ENCODE data around the gene LKAAEAR1.

The LKAAEAR1 gene

DNA sequence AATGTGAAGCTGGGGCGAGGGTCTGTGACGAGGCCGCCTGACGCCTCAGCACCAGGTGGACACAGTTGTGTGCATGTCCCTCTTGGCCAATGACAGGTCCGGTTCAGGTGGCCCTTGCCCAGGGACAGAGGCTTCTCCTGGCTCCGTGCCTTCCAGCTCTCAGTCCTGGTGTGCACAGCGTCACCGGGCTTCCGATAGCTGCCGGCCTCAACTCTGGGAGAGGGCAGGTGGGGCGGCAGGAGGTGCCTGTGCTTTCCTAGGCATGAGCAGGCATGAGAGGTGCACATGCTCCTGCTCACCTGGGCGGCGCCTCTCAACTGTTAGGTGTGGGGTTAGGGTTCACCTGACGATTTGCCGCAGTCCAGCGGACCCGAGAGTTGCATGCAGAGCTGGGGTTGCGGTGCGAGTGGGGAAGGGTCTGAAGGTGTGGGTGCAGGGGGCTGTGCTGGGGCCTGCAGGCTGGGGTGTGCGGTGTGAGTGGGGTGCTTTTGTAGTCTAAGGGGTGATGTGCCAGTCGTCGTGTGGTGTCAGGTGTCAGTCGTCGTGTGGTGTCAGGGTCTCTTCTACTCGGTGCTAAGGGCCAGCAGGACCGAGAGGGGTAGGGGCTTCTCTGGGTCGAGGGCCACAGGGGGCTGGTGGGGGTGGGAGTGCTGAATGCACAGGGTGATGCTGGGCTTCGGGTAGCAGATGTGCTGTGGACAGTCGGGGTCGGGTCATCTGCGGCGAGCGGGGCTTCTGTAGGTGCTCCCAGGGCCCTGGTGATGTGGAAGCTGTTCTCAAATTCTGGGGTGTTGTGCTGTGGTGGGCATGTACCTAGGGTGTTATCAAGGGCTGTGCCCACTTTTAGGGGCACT is 31.0 kb downstream of the LKAAEAR1 start:
- DNase-seq (ENCODE audit: low read depth in 1 of 2, low spot score in 1 of 2) = no peak

DNA sequence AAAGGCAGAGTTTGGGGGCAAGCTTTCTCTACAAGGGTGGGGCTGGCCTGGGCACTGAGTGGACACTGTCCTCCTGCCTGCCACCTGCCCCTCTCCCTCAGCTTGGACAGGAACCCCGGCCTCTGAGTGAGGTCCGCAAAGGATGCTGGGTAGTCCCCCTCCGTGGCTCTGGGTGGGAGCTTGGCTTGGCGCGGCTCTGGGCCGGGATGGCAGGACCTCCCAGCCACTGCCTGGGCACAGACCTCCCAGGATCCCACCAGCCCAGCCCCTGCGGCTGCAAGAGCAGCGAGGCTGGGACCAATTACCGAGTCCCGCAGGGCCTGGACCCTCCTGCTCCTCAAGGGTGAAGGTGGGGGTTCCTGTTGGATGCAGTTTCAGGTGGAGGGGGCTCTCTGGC is 31.9 kb downstream of the LKAAEAR1 start:
- no peak for DNase-seq (ENCODE audit: low read depth in 1 of 2, low spot score in 1 of 2)

DNA sequence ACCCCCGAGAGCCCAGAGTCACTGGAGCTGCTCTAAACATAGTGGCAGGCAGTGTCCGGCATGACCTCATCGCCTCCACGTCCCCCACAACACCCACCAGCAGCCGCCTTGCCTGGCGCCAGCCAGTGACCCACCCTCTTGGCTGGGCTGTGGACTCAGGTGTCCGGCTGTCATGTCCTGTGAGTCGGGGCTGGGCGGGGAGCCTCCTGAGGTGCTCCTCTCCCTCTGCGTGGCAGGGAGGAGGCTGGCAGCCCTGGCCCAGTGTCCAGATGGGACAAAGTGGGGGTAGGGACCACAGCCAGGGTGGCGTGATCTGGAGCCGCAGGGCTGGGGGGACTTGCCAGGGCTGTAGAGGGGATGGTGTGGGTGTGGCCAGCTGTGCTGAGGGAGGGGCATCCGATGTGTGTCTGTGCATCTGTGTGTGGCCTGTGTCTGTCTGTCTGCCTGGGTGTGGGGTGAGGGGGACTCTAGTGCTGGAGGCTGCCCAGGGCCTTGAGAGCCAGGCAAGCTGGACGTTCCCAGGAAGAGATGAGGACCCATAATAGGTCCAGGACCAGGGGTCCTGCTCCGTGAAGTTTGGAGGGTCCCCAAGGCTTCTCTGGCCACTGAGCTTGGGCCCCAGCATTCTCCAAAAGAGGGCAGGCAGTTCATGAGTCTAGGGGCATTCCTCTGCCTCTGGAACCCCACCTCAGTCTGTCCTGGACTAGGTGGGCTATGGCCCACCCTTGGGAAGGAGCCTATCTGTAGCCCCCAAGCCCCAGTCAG is 32.5 kb downstream of the LKAAEAR1 start:
- no peak for DNase-seq (ENCODE audit: low read depth in 1 of 2, low spot score in 1 of 2)

DNA sequence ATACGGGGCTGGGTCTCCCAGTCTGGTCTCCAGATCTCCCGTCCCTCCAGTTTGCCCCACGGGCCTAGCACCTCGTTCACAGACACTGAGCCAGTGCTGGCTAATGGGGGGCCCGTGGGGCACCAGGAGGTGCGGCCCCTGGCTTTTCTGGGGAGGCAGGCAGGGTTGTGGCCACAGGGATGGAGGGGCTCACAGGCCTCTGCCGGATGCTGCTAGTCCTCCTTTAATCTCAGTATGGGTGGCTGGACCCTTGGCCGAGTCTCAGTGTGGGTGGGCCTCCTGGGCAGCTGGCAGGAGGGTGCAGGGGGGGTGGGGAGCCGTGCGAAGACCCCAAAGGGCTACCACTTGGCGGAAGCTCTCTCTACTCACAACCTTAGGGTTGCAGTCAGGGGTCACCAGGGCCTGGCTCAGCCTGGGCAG is 33.2 kb downstream of the LKAAEAR1 start:
- DNase-seq (ENCODE audit: low read depth in 1 of 2, low spot score in 1 of 2) = no peak

DNA sequence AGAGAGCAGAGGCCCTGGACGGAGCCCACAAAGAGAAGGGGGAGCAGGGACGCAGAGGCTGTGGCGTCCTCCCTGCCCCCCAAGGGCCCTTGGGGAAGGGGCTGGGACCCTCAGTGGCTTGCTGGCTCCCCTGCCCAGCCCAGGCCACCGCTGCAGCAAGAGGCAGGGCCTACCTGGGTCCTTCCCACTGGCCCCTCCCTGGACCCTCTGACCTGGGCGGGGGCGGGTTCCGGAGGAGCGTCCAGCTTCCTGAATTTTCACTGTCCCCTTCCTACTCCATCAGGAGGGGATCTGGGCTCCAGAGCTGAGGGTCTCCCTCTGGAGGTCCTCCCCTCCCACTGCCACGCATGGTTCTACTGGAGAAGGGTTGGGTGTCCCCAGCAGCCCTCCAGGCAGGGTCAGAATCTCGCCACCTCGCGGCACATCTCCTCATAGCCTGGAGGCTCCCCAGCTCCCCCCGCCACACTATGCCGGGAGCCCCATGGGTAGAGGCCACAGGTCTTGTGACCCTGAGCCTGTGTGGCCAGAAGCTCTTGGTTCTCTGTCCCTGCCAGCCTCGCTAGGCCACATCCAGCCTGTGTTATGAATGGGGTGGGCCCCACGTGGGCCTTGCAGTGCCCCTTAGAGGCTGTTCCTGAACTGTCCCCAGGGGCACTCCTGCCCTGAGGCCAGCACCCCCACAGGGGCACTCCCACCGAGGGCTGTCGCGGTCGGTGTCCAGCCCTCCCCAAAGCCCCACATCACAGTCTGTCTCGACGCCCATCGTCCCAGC is 33.8 kb downstream of the LKAAEAR1 start:
- no peak for DNase-seq (ENCODE audit: low read depth in 1 of 2, low spot score in 1 of 2)

DNA sequence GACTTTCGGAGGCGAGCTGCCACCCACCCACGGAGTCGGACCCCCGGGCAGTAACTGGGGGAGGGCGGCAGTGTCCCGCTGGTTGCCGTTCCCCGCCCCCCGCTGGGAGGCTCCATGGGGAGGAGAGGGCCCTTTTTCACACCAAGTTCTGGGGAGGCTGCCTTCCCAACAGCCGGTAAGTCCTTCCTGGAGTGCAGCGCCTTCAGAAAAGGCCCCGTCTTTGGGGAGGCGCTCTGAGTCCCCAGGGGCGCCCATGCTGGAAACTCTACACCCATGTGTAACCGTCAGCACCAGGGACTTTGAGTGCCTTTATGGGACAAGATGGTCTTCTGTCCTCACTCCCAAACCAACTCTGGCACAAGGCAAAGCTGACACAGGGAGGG is 34.3 kb downstream of the LKAAEAR1 start:
- DNase-seq (ENCODE audit: low read depth in 1 of 2, low spot score in 1 of 2) = no peak

DNA sequence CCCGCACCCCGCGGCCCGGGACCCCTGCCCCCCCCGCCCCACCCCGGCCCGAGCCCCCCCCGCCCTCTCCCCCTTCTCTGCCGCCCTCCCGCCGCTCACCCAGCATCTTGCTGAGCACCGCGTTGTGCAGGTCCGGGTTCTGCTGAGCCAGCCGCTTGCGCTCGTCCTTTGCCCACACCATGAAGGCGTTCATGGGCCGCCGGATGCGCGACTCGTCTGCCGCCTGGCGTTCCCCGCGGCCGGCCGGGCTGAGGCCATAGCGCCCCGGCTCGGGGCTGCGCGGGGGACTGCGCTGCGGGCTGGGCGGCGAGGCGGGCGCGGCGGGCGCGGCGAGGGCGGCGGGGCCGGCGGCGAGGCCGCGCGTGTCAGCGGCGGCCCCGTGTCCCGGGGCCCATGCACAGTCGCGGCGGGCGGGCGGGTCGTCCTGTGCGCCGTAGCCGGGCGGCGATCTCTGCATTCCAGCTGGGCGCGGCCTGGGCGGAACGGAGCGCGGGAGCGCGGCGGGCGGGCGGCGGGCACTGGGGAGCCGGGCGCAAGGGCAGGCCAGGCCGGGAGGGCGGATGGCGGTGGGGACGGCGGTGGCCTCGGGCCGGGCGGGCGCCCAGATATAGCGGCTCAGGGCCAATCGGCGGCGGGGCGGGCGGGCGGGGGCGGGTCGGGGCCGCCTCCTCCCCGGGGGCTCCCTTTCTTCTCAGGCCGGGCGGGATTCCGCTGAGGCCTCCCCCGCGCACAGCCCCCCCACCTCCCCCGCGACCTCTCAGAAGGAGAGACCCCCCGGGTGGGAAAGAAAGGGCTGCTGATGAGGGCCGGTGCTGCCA is 34.9 kb downstream of the LKAAEAR1 start, which contains the start of gene SOX18:
SOX18 (minus strand) TSS at position 580 of the 818 bp plus-strand sequence; CDS start at position 457, 123 bp downstream.
- DNase-seq (ENCODE audit: low read depth in 1 of 2, low spot score in 1 of 2) = no peak

DNA sequence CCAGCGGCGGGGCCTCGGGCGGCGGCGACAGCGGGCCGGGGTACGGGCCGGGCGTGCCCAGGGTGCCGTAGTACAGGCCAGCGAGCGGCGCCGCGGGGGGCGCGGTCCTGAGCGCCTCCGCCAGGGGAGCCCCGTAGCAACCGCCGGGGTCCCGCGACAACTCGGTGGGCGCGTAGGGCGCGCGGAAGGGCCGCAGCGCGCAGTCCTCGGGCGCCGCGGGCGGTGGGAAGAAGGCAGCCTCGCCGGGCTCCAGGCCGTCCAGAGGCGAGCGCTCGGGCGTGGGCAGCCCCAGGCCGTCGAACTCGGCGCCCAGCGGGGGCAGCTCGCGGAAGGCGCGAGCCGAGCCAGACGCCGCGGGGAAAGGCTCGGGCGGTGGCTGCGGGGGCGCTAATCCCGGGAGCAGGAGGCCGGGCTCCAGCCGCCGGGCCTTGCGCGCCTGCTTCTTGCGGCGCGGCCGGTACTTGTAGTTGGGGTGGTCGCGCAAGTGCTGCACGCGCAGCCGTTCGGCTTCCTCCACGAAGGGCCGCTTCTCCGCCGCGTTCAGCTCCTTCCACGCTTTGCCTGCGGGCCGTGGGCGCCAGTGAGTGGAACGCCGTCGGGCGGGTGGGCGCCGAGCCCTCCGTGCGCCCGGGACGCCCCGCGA is 35.7 kb downstream of the LKAAEAR1 start:
- DNase-seq (ENCODE audit: low read depth in 1 of 2, low spot score in 1 of 2) = no peak

DNA sequence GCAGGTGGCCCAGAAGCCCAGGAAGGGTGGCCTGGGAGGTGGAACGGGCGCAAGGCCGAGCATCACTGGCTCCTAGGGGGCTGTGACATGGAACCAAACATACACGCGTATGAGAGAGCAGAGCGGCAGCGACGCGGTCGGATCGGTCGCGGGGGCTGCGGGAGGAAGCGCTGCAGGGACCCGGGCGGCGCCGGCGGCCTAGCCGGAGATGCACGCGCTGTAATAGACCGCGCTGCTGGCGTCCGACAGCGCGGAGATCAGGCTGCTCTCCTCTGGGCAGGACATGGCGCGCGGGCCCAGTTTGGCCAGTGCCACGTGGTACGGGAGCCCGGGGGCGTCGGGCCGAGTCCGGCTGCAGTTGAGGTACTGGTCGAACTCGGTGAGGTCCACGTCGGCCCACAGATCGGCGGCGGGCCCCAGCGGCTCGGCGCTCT is 36.2 kb downstream of the LKAAEAR1 start:
- DNase-seq (ENCODE audit: low read depth in 1 of 2, low spot score in 1 of 2) = no peak

DNA sequence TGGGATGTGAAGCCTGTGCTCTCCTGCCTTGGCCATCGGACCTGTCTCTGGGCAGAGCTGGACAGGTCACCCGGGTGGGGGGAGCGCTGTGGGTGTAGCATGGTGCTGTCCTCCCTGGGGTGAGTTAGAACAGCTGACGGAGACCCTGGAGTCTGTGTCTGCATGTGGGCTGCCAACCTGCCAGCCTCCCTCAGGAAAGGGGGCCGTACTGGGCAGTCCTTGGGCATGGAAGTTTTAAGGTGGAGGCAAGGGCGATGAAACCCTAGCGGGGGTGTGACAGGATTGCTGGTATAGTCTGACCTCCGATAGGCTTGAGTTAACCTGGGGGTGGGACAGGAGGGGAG is 37.2 kb downstream of the LKAAEAR1 start:
- no peak for DNase-seq (ENCODE audit: low read depth in 1 of 2, low spot score in 1 of 2)

DNA sequence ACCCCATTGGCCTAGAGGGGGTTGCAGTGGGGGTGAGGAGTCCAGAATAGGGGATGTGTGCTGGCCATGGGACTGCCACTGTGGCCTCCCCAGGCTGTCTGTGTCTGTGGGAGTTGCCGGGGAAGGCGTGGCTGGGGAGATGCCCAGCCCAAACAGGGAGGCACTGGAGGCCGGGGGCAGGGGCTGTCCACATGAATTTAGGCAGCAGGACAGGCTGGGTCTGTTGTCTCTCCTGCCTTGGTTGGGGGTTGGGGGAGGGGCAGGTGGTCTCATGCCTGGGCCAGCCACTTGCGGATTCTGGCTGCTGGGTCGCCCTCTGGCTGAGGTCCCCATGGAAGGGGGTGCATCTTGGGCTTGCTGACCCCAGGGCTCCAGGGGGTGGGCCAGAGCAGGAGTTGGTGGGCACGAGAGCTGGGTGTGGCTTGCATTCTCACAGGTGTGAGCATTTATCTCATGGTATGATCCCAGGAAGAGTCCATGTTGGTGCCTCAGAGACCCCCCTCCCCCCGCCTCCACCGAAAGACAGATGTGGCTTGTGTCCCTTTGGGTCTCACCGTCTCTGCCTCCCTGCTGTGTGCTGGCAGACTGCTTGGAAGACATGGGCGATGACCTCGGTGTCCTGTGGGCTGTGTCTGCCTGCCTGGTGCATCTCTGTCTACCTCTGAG is 38.7 kb downstream of the LKAAEAR1 start:
- DNase-seq (ENCODE audit: low read depth in 1 of 2, low spot score in 1 of 2) = no peak

DNA sequence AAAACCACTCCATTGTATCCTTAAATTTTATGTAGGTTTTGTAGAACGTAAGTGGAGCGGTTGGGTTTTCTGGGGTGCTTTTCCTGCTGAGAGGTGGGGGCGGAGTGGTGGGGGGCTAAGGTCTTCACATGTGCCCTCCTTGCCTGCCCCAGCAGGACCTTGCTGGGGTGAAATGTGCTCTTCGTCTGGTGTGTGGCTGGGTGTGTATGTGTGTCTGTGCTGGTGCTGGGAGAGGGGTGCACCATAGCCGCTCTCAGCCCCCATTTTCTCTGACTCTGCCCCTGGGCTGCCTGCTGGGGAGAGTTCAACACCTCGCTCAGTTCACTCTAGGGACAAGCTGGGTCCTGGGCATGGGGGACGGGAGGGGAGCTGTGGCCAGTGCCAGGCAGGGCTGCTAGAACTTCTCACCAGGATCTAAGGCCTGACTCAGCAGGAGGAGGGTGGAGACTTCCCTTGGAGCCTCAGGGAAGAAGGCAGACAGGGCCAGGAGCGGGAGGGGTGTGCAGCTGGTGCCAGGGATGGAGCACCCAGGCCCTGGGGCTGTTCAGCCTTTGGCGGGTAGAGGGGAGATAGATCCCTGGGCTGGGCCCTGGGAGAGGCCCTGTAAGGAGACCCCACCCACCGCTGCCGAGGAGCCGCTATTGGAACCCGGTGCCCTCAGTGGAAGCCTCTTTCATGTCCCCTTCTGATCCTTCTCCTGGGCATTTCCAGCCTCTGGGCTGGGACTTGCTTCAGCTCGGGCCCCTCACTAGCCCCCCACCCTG is 39.5 kb downstream of the LKAAEAR1 start:
- DNase-seq (ENCODE audit: low read depth in 1 of 2, low spot score in 1 of 2) = no peak

DNA sequence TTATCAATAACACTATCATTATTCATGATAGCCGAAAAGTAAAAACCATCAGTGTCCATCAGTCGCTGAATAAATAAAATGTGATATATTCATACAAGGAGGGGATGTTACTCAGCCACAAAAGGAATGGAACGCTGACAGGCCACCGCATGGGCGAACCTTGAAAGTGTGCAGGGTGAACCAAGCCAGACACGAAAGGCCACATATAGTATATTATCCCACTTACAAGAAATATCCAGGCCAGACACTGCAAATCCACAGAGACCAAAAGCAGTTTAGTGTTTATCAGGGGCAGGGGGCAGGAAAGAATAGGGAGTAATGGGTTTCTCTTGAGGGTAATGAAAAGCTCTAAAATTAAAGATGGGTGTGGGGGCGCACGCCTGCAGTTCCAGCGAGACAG is 40.4 kb downstream of the LKAAEAR1 start:
- no peak for DNase-seq (ENCODE audit: low read depth in 1 of 2, low spot score in 1 of 2)

DNA sequence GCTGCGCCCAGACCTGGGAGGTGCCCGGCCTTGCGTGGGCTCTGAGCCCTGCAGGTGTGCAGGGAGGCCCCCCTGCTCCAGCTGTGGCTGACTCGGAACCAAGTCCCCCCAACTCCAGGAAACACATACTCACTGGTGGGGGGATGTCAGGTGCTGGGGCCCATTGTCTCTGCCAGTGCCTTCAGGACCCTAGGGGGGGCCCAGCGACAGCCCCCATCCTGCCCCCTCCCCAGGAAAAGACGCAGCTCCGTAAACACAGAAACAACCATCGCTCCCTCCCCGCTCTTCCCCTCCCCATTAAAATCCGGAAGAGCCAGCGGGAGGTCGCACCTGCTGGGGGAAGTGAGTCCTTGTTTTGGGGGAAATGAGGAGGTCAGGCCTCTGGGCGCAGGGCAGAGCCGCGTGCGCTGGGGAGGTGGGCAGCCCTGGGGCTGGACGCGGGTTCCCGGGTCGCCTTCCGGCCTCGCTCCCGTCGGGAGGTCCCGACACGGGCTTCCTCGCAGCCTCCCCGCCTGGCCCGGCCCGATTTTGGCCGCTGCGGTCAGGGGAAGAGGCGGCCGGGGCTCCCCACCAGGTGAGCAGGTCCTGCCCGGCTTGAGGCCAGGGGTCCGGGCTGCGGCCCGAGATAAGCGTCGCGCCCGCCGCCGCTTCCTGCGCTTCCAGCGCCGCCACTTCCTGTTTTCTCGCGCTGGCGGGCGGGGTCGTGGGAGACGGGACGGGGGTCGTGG is 42.0 kb downstream of the LKAAEAR1 start:
- no peak for DNase-seq (ENCODE audit: low read depth in 1 of 2, low spot score in 1 of 2)

DNA sequence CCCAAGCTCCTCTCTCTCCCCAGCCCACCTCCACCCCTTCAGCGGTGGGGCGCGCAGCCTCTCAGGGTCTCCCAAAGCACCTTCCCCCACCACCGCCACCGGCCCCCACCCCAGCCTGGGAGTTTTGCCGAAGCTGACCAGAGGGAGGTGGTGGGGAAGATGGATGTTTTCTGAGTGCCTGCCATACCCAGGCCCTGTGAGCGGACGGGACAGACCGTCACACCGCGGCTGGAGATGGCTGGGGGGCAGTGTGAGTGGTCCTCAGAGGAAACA is 42.5 kb downstream of the LKAAEAR1 start:
- no peak for DNase-seq (ENCODE audit: low read depth in 1 of 2, low spot score in 1 of 2)

DNA sequence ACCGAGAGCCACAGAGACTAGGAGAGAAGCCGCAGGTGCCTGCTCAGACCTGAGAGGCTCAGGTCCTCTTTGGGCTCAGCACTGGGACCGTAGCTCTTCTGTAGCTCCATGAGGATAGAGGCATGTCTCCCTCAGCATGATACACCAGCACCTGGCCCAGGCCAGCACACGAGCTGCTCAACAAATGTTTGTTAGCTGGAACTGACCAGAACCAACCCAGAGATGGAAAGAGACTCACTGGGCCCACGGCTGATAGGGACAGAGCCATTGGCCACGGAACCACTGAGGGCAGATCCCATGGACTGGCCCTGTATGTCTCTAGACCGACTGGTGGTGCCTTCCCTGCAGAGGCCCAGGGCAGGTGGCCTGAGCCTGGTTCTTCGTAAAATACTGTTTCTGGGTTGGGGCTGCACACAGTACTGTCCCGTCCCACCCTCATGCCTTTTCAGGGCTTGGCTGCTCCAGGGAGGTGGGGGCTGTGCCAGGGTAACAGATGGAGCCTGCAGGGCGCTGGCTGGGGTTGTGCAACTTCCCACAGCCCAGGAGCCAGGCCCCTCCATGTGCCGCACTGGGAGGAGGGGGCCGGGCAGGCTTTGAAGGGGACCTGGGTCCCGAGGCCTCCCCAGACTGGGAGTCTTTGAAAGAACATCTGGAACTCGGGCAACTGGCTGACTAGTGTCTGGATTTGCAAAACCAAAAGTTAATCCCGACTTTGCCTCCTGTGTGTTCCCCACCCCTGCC is 43.0 kb downstream of the LKAAEAR1 start:
- DNase-seq (ENCODE audit: low read depth in 1 of 2, low spot score in 1 of 2) = no peak

DNA sequence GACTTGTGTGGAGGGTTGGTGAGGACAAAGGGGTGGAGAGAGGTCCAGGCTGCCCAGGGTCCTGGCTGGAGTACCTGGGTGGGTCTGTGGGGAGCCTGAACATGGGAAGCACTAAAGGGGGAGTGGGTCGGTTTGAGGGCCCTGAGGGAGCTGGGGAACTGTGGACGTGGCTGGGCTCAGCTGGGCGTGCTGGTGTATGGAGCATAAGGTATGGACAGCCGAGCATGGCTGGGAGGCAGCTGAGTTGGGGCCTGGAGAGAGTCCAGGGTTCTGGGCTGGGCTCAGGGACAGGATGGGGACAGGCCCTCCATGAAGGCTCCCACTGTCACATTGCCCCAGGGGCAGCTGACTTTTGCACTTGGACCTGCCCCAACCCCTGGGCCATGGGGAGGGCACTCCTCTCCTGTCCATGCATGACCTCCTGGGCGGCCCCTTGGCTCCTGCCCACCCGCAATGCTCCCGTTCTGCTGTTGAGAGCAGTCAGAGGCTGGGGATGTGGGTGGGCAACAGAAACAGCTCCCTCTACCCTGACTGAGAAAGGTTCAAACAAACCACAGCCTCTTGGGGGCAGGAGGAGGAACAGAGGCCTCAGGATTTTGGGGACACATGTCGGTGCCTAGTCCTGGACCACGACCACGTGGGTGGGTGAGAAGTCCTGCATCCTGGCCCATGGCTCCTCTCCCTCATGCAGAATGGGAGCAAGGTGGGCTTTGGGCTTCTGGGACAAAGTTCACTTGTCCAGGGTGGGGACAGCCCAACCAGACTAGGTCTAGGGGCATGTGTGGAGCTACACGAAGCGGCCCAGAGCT is 43.8 kb downstream of the LKAAEAR1 start:
- DNase-seq (ENCODE audit: low read depth in 1 of 2, low spot score in 1 of 2) = no peak
